Fibroblast of villous mesenchyme (primary cell): ENCODE data around the gene DENND1B. TPM values are rescaled to one million over a fixed set of nuclear protein-coding genes. Genes with fewer than 3 reads are reported as not detected.

ENCODE experiments used
- DNase-seq: peaks from one replicate; pipeline ENCODE4 v3.0.0-alpha.2; 2010; ENCODE audit warnings: low read depth
- H3K4me3 ChIP-seq: 2 replicates; pipeline ENCODE4 v1.5.1; 2011; ENCODE audit warnings: low read depth, mild to moderate bottlenecking, low read length
- total RNA-seq: library from RNA; depleted of rRNA; stranded (reverse); fragments of >200 nt; gene quantifications from 2 replicates; pipeline ENCODE4 v1.2.3, GENCODE V29; 2012
- TF ChIP-seq, protein P1 (sequence below): IDR thresholded peaks from 2 replicates; pipeline ENCODE4 v1.5.1; 2012; ENCODE audit warnings: low read depth, mild to moderate bottlenecking, low read length; ENCODE audit not compliant: insufficient read depth

The DENND1B gene
- total RNA-seq, 1 donor: 21.6 TPM

DNA sequence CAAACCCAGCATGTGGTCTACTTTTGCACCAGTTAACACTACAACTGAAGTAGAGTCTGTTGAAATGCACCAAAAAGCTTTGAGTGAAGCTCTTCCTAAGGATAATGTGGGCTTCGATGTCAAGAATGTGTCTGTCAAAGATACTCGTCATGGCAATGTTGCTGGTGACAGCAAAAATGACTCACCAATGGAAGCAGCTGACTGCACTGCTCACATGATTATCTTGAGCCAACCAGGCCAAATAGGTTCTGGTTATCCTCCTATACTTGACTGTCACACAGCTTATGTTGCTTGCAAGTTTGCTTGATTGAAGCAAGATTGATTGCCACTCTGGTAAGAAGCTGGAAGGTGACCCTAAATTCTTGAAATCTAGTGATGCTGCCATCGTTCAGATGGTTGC, 85.2 kb downstream of the DENND1B start:
- H3K4me3 ChIP-seq: no peak overlapping the region
- no peak for DNase-seq
- TF ChIP-seq, protein P1, sequence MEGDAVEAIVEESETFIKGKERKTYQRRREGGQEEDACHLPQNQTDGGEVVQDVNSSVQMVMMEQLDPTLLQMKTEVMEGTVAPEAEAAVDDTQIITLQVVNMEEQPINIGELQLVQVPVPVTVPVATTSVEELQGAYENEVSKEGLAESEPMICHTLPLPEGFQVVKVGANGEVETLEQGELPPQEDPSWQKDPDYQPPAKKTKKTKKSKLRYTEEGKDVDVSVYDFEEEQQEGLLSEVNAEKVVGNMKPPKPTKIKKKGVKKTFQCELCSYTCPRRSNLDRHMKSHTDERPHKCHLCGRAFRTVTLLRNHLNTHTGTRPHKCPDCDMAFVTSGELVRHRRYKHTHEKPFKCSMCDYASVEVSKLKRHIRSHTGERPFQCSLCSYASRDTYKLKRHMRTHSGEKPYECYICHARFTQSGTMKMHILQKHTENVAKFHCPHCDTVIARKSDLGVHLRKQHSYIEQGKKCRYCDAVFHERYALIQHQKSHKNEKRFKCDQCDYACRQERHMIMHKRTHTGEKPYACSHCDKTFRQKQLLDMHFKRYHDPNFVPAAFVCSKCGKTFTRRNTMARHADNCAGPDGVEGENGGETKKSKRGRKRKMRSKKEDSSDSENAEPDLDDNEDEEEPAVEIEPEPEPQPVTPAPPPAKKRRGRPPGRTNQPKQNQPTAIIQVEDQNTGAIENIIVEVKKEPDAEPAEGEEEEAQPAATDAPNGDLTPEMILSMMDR: no peak

DNA sequence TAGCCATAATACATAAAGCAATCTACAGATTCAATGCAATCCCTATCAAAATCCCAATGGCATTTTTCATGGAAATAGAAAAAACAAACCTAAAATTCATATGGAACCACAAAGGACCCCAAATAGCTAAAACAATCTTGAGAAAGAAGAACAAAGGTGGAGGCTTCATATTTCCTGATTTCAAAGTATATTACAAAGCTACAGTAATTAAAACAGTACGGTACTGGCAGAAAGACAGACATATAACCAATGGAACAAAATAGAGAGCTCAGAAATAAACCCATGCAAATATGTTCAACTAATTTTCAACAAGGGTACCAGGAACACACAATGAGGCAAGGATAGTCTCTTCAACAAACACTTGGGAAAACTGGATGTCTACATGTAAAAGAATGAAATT, 87.0 kb downstream of the DENND1B start:
- no peak overlapping the region for H3K4me3 ChIP-seq
- TF ChIP-seq, protein P1: no peak
- no peak for DNase-seq

DNA sequence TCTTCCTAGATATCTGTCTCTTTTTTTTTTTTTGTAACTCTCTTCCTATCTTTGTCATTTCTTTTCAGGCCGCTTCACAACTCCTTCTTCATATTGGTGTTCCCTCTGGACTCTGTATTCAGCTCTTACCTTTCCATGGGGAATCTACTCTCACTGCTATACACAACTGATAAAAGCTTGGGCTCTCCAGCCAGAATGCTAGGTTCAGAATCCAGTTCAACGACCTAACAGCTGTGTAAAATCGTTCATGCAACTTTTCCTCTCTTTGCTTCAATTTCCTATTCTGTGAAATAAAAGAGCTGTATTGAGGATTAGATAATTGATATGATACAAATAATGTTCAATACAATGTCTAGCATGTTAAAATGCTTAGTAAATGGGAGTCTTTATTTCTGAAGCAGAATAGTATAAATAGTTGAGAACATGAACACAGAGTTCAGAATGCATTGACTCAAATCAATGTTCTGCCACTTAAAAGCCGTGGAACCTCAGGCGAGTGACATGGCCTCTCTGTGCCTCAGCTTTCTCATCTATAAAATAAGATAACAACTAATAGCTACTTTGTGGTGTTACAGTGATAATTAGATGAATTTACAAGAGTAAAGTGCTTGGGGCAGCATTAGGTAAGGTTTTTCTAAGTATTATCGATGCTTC, 88.5 kb downstream of the DENND1B start:
- TF ChIP-seq, protein P1: no peak
- H3K4me3 ChIP-seq: no peak overlapping the region
- no peak for DNase-seq

DNA sequence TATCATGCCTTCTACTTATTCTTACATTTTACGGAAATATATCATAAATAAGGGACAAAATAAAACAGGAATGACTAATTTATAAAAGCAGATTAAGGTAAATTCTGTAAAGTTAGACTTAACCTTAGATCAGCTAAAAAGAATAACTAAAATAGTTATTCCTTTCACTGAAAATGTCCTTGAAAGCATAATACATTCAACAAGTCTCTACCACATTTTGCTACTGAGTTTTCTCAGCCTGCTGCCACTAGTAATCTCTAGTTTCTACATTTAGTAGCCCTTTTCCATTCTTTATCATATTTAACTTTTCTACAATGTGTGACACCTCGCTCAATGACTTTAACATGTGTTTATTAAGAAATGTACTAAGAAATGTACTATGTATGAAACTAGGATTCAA, 89.0 kb downstream of the DENND1B start:
- no peak overlapping the region for H3K4me3 ChIP-seq
- no peak for DNase-seq
- TF ChIP-seq, protein P1: no peak

DNA sequence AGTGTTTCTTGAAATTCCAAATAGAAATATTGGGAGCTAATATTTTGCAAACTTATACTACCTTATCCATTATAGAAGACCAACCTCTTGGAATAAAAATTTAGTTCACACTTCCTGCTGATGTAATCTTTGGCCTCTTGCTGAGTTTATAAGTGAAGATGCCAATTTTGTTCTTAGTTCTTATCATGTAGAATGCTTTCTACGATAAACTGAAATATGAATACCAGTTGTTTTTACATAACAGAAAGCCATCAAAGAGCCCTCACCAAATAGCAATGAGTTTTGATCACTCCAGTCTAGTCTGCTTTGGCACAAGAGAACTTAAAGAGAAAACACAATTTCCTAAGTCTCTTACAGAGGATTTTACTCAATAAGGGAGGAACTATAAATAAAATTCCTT, 89.5 kb downstream of the DENND1B start:
- H3K4me3 ChIP-seq: no peak overlapping the region
- DNase-seq: no peak
- TF ChIP-seq, protein P1: no peak

DNA sequence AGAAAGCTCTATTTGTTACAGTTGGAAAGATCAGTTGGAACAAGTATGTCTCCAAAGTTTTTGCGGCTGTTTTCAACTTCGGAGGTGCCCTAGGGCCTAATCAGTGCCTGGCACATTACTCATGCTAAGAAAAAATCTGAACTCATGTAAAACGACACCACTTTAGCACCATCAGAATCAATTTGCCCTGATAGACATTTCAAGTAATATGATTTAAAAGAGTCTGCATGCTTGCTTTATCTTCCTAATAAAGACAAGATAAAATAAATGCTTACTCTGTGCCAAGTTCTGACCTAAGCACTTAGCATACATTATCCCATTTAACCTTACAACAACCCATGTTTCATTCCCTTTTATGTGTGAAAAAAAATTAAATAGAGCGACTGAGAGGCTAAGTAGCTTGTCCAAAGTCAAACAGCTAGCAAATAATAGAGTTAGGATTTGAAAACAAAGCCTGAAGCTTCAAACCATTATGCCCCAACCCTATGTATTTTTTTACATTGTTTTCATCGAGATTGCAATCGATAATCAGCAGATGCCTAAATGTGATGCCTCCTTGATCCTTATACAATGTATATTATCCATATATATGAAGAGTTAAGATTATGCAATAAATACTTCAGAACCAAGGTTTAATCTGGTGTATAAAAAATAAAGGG, 91.3 kb downstream of the DENND1B start:
- DNase-seq: no peak

More for the DNA sequence above, 91.3 kb downstream of the DENND1B start:
- TF ChIP-seq, protein P1: no peak
- no peak overlapping the region for H3K4me3 ChIP-seq
